Stomach (tissue), 9 donors: ENCODE data around the gene EDDM13. TPM values are rescaled to one million over a fixed set of nuclear protein-coding genes. Genes with fewer than 3 reads are reported as not detected.
"Not testable (repeated sequence)": the region's sequence is repeated elsewhere in the genome, so short reads cannot be mapped to it uniquely, and the experiment has no call there.

Experiments
- DNase-seq, 2 donors: peaks; one replicate each; pipeline versions ENCODE4 v3.0.0 to v3.0.0-alpha.2; 2013 to 2019
- H3K27ac ChIP-seq, 5 donors: fragments of 200-600 bp in 4 of 5; sonication (generic) in 4 of 5; one replicate each; pipeline ENCODE4 v1.5.1; 2013 to 2019; ENCODE audit warnings: mild to moderate bottlenecking in 1 of 5, moderate library complexity in 1 of 5
- H3K27me3 ChIP-seq, 3 donors: fragments of 200-600 bp; sonication (generic); one replicate each; pipeline ENCODE4 v1.5.1; 2017 to 2019; ENCODE audit warnings: mixed run types in 1 of 3
- H3K36me3 ChIP-seq, 4 donors: fragments of 200-600 bp; sonication (generic); 1 replicate in 3 of 4; 2 replicates in 1 of 4; pipeline ENCODE4 v1.5.1; 2016 to 2019
- H3K4me1 ChIP-seq, 4 donors: fragments of 200-600 bp; sonication (generic); one replicate each; pipeline ENCODE4 v1.5.1; 2016 to 2019
- H3K4me3 ChIP-seq, 4 donors: fragments of 200-600 bp; sonication (generic) in 3 of 4; one replicate each; pipeline ENCODE4 v1.5.1; 2016 to 2019; ENCODE audit warnings: mild to moderate bottlenecking in 1 of 4
- H3K9me3 ChIP-seq, 4 donors: fragments of 200-600 bp; sonication (generic); one replicate each; pipeline ENCODE4 v1.5.1; 2016 to 2019
- CTCF ChIP-seq, 7 experiments: fragments of 450-650 bp in 4 of 7; fragments of 200-600 bp in 3 of 7; sonication (generic) in 3 of 7; IDR thresholded peaks; one replicate each; pipeline ENCODE4 v1.5.1; 2016 to 2019; ENCODE audit warnings: antibody characterized with exemption in 7 of 7, control low read depth in 2 of 7, mild to moderate bottlenecking in 1 of 7
- EP300 ChIP-seq: sonication (generic); formaldehyde crosslinking; IDR thresholded peaks from one replicate; pipeline ENCODE4 v1.6.1; 2017; ENCODE audit warnings: antibody characterized with exemption
- POLR2A ChIP-seq, 4 donors: fragments of 450-650 bp; IDR thresholded peaks; one replicate each; pipeline ENCODE4 v1.6.1; 2016; ENCODE audit warnings: antibody characterized with exemption in 4 of 4, control low read depth in 2 of 4, mild to moderate bottlenecking in 1 of 4, moderate library complexity in 1 of 4
- POLR2AphosphoS5 ChIP-seq, 3 donors: sonication (generic); formaldehyde crosslinking; IDR thresholded peaks; one replicate each; pipeline ENCODE4 v1.6.1; 2016; ENCODE audit warnings: antibody characterized with exemption in 3 of 3
- WGBS, 5 donors: extraction: QIAGEN DNeasy Blood & Tissue Kit in 3 of 5; methylation state at CpG; one replicate each; pipeline versions ENCODE4 v1.1.5 to v1.1.7; 2013 to 2018; 5-methylcytosine and 5-hydroxymethylcytosine counted together
- intact Hi-C: fragments of 100-400 bp; cut with DNase I; formaldehyde crosslinking; loops from one replicate; pipeline ENCODE4 v1.15.1; 2023; ENCODE audit warnings: low total_unique reads
- polyA plus RNA-seq, 3 donors: library from polyadenylated mRNA; stranded (reverse); fragments of 200-250 nt; gene quantifications; one replicate each; pipeline ENCODE4 v1.2.3, GENCODE V29; 2013
- total RNA-seq, 5 donors: library from RNA; depleted of rRNA; stranded (reverse); fragments of >200 nt; gene quantifications; one replicate each; pipeline versions ENCODE4 v1.1.0 to v1.2.3, GENCODE V29; 2014 to 2016
- donor health status: healthy with polysubstance abuse.
- donor health status: Bipolar disorder and iron deficiency.
- donor health status: healthy.

The EDDM13 gene
- total and polyA plus RNA-seq, 8 donors, result 1.6 TPM; not detected in 7

DNA sequence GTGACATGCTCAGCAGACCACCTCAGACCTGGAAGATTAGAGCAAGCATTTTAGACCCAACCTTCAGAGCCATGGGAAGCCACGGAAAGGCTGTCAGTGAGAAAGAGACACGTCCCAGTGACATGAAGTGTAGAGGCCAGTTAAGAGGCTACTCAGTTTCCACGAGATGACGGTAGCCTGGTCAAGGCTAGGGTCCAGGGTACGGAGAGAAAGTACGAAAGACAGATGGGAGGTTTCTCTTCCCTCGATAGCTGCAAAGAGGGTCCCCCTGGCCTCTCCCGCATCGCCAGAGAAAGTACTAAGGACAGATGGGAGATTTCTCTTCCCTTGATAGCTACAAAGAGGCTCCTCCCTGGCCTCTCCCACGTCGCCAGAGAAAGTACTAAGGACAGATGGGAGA lies 33.5 kb downstream of the EDDM13 start:
- no peaks in the 10 kb centered on the region for H3K4me1 ChIP-seq
- 73 to 90% (median 82%) methylated on average over 9 to 11 of the region's 11 CpGs for WGBS, 5 donors
- intact Hi-C loops, result no loop called here
- H3K27ac ChIP-seq, result peak overlapping the region in 2 of 5 donors; percentile 53 to 60
- no peak overlapping the region for H3K4me3 ChIP-seq
- no peaks in the 10 kb centered on the region for H3K9me3 ChIP-seq
- TF ChIP-seq POLR2A (IDR thresholded peaks at IDR 0.05), result no peak
- no peak for TF ChIP-seq POLR2AphosphoS5 (IDR thresholded peaks at IDR 0.05)
- no peak for TF ChIP-seq CTCF (IDR thresholded peaks at IDR 0.05)
- no peak for TF ChIP-seq EP300
- H3K27me3 ChIP-seq, result no peaks in the 10 kb centered on the region
- DNase-seq, result peak in 1 of 2 donors; percentile 45
- H3K36me3 ChIP-seq, result peaks cover 3 to 61% (median 47%) of the 10 kb centered on the region in 4 donors

- H3K4me1 ChIP-seq, H3K9me3 ChIP-seq, H3K4me3 ChIP-seq, H3K27me3 ChIP-seq, intact Hi-C loops: not testable (repeated sequence)
- Histone ChIP-seq H3K36me3 (peaks cover 3 to 68% (median 55%) of the 10 kb centered on the region in 4 donors), H3K27ac (peak overlapping the region in 2 of 5 donors; percentile 6 to 40)
- 63 to 88% (median 76%) methylated on average over 6 of the region's 6 CpGs for WGBS, 5 donors
- peak in 1 of 2 donors; percentile 28 for DNase-seq
Observed at GRCh38 chr19:56307062-56307461, 34.5 kb downstream of the EDDM13 start.

DNA sequence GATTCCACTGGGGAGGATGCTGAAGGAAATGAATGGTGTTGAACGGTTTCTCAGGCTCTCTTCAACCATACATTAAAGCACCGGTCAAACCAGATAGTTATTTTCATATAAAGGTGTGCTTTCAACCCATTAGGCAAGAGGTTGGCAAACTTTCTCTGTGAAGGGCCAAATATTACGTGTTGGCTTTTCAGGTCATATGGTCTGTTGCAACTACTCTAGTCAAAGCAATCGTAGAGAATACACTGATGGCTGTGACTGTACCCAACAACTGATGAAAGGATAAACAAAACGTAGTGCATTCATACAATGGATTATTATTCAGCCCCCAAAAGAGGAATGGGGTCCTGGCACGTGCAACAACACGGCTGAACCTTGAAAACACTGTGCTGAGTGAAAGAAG lies 36.2 kb downstream of the EDDM13 start:
- Histone ChIP-seq H3K4me1 (peaks cover 3 to 18% (median 7%) of the 10 kb centered on the region in 4 donors), H3K27ac (no peak overlapping the region), H3K9me3 (no peaks in the 10 kb centered on the region), H3K27me3 (no peaks in the 10 kb centered on the region), H3K4me3 (no peak overlapping the region), H3K36me3 (peaks cover 3 to 58% (median 53%) of the 10 kb centered on the region in 4 donors)
- no peak for TF ChIP-seq CTCF (IDR thresholded peaks at IDR 0.05)
- no peak for TF ChIP-seq EP300
- TF ChIP-seq POLR2AphosphoS5 (IDR thresholded peaks at IDR 0.05), result no peak
- no peak for TF ChIP-seq POLR2A (IDR thresholded peaks at IDR 0.05)
- no peak for DNase-seq
- intact Hi-C loops, result no loop called here
- 88 to 93% (median 91%) methylated on average over 7 of the region's 7 CpGs for whole genome bisulfite sequencing, 5 donors

GRCh38 chr19:56309511-56310185 lies 37.1 kb downstream of the EDDM13 start:
- DNase-seq, result peak; percentile 58 to 62
- WGBS, 5 donors, result 69 to 81% (median 79%) methylated on average over 10 to 11 of the region's 11 CpGs
- intact Hi-C loops, result no loop called here
- Histone ChIP-seq H3K9me3 (no peaks in the 10 kb centered on the region), H3K4me1 (peaks cover 5 to 22% (median 11%) of the 10 kb centered on the region in 4 donors), H3K4me3 (no peak overlapping the region), H3K27me3 (no peaks in the 10 kb centered on the region), H3K27ac (no peak overlapping the region), H3K36me3 (peaks cover 3 to 50% (median 44%) of the 10 kb centered on the region in 4 donors)
- TF ChIP-seq EP300, result no peak
- TF ChIP-seq CTCF (IDR thresholded peaks at IDR 0.05), result peak in 5 of 7 experiments; percentile 20 to 58 (median 39)
- TF ChIP-seq POLR2AphosphoS5 (IDR thresholded peaks at IDR 0.05), result no peak

- WGBS, 5 donors, result 63 to 78% (median 72%) methylated on average over 8 of the region's 8 CpGs
- intact Hi-C loops, result no loop called here
- Histone ChIP-seq H3K27me3 (no peaks in the 10 kb centered on the region), H3K27ac (no peak overlapping the region), H3K4me1 (peaks cover 6 to 25% (median 12%) of the 10 kb centered on the region in 4 donors), H3K4me3 (no peak overlapping the region), H3K36me3 (peaks cover 3 to 42% (median 36%) of the 10 kb centered on the region in 4 donors), H3K9me3 (no peaks in the 10 kb centered on the region)
- DNase-seq, result no peak
- TF ChIP-seq POLR2A (IDR thresholded peaks at IDR 0.05), result no peak
- no peak for TF ChIP-seq EP300
- TF ChIP-seq POLR2AphosphoS5 (IDR thresholded peaks at IDR 0.05), result no peak
- no peak for TF ChIP-seq CTCF (IDR thresholded peaks at IDR 0.05)
Observed at GRCh38 chr19:56310462-56310861, 37.9 kb downstream of the EDDM13 start.
